GM15510 (cell line): ENCODE data around the gene MAST3.

Source experiments
- POLR2A ChIP-seq: IDR thresholded peaks from 3 replicates; pipeline ENCODE4 v1.6.1; 2011; ENCODE audit warnings: borderline replicate concordance; ENCODE audit not compliant: insufficient read length; ENCODE audit errors: extremely low read depth

The MAST3 gene

DNA sequence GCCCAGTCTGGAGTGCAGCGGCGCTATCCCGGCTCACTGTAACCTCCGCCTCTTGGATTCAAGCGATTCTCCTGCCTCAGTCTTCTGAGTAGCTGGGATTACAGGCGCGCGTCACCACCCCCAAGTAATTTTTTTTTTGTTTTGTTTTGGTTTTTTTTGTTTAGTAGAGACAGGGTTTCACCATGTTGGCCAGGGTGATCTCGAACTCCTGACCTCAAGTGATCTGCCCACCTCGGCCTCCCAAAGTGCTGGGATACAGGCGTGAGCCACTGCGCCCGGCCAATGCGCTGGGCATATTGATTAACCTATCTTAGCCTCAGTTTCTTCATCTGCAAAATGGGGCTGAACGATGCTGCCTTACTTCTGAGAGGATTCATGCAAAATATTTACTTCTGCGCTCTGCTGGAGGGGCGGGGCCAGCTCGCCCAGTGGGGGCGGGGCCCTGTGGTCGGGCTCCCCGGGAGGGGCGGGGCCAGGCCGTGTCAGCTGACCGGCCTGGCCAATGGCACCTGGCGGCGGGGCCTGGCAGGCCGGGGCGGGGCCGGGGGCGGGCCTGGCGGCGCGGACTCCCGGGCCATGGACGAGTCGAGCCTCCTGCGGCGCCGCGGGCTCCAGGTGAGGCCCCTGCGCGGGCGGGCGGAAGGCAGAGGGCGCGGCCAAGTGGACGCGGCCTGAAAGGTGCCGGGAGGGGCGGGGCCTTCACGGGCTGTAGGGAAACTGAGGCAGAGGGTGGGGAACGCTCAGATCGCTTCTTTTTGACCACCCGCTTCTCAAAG lies at the start of gene MAST3:
Gene MAST3 (plus strand): TSS at position 562 of the 776 bp plus-strand sequence. CDS start 15 bp downstream, at position 577.
- TF ChIP-seq POLR2A, result peak; percentile 81

DNA sequence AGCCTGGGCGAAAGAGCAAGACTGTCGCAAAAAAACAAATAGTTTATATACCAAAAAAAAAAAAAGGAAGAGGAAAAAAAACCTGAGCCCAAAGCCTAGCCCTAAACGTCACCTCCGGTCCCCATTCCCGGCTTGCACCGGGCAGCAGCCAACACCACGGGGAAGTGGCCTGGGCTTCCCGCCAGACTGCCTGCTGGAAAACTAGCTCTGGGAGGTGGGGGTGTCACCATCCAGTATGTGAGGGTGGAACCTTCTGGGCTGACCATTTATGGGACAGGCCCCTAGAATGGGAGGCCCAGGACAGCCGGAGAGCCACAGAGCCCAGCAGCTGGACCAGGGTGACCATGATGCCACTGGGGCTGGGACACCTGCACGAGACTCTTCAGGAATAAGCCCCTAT lies 48.2 kb upstream of the MAST3 start:
- no peak for TF ChIP-seq POLR2A

DNA sequence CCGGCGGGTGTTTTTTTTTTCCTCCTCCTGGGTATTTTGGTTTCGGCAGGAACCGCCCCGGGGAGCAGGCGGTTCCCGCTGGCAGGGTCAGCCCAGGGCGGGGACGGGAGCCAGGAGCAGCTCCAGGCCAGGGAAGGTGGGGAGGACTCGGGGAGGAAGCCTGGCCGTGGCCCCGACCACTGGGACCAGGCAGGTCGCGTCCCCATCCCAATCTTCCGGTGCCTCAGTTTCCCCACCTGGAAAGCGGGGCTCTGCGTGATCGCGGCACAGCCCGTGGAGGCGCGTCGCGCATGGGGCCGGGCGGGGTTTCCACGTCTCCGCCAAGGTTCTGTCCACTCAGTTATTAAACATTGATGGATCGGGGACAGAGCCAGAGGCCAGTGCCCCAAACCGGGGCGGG lies 45.7 kb upstream of the MAST3 start:
- TF ChIP-seq POLR2A, result no peak

DNA sequence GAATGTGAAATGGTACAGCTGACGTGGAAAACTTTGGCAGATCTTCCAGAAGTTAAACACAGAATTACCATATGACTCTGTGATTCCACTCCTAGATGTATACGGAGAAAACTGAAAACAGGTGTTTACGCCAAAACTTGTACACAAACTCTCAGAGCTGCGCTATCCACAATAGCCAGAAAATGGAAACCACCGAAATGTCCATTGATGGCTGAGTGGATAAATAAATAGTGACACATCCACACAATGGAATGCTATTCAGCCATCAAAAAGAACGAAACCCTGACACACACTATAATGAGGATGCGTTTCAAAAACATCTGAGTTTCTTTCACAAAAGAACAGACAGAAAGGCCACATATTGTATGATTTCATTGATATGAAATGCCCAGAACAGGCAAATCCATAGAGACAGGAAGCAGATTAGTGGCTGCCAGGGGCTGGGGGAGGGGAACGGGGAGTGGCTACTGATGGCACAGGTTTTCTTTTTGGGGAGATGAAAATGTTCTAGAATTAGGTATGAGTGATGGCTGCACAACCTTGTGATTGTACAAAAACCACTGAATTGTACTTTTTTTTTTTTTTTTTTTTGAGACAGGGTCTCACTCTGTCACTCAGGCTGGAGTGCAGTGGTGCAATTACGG lies 43.9 kb upstream of the MAST3 start:
- TF ChIP-seq POLR2A, result no peak

DNA sequence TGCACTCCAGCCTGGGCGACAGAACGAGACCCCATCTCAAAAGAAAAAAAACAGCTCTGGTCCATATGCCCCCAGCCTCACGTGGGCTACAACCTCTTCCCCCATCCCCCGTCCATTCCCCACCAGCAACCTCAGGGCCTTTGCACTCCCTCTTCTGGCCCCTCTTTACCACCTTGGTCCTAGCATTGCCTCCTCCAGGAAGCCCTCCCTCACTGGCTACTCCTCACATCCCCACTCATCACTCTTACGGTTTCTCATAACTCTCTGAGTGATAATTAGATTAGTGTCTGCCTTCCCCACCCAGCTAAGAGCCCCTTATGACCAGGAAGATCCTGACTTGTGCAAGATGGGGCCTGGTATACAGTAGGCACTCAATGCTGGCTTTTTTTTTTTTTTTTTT lies 41.6 kb upstream of the MAST3 start:
- TF ChIP-seq POLR2A, result no peak

DNA sequence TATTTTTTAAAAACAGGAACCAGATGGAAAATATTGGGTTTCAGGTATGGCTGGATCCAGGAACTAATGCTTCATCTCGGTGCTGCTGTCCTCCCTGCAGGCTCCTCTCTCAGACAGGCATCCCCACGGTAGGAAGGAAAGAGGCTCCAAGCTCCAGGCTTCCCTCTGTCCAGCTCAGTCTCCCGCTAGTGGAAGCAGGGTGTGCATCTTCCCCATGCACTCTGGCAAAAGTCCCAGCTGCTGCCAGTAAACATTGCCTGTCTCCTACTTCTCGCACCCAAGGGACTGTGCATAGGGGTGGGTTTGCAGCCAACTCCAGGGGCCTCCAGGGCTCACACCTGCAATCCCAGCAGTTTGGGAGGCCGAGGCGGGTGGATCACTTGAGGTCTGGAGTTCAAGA lies 40.0 kb upstream of the MAST3 start:
- no peak for TF ChIP-seq POLR2A

DNA sequence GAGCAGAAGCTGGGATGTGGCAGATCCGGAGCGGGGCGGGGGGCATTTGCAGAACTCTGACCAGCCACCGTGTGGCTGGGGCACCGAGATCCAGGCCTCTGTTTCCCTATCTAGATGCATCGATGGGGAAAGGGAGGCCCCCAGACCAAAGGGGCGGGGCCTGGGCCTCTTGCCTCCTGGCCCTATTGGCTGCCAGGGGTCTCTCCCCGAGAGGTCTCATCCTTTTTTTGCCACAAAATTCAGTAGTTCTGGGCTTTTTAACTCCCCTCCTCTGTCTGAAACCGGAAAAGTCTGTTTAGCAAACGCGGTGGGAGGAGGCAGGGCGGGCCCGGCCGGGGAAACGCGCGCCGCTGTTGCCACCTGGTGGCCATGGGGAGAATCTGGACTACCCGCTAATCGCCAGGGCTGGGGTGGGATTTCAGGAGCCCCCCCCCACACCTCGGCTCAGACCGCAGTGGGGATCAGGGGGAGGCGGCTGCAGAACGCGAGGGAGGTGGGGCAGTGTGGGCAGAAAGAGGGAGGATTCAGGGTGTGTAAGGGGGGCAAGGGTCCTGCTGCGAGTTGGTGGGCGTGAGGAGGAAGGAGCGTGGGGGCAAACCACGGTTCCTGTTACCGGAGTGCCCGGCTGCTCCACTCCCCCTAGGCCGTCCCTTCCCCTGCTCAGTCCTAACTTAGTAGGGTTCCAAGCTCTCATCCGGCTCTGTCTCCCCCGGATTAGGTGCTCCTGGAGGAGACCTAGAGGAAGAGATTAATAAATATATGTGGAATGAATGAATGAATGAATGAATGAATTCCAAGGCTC lies 39.2 kb upstream of the MAST3 start:
- TF ChIP-seq POLR2A, result no peak

DNA sequence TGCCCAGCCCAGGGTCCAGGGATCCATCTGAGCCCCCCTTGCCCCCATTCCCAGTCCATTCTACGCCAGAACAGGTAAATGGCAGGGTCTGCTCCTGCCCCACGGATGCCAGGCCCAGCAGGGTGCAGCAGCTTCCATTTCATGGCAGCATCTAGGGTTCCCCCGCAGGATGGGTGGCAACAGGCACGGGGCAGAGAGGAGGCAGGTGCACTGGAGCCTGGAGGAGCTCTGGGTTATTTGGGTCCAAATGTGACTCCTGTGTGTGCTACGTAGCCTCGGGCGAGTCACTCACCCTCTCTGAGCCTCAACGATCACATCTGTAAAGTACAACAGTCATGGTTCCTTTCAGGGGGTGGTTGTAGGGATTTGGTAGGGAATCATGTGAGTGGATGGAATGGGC lies 38.3 kb upstream of the MAST3 start:
- TF ChIP-seq POLR2A, result no peak

DNA sequence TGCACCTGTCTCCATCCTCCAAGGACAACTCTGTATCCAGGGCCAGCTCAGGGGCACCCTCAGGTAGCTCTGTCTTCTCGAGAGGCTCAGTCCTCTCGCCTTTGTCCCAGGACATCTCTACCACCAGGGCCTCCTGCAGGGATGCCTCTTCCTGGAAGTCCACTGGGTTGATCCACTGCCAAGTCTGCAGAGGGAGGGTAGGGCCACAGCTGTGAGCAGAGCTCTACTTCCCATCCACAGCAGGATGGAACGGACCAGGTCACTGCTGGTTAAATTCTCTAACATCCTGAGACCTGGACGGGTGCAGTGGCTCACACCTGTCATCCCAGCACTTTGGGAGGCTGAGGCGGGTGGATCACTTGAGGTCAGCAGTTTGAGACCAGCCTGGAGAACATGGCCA lies 37.7 kb upstream of the MAST3 start:
- no peak for TF ChIP-seq POLR2A

DNA sequence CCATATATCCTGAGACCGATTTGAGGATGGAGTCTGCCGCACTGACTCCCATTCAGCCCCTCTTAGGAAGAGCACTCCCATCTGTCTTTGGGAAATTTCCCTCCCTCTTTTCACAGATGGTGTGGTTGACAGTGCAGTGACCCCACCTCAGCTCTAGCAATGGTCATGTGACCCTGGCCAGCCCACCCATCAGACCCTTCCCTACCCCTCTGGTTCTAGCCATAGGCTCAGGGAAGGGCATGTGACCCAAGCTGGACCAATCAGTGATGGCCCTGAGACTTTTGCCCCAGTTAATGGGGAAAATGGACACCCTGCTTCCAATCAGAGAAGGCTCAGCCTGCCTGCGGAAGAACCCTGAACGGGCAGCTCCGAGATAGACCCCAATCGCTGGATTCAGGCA lies 37.1 kb upstream of the MAST3 start:
- TF ChIP-seq POLR2A, result no peak

DNA sequence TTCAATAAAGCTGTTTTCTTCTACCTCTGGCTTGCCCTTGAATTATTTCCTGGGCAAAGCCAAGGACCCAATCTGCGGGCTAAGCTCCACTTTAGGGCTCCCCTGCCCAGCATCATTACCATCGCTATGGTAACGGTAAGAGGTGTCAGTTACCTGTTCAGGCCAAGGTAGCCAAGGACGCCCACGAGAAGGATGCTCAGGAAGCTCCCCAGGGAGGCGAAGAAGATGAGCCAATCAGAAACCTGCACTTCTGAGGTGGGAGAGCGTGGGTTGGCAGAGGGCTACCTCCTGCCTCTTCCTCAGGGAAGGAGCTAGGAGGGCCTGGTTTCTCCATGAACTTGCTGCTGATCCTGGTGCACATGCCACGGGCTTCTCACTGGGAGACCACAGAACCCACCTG lies 35.5 kb upstream of the MAST3 start:
- TF ChIP-seq POLR2A, result no peak

DNA sequence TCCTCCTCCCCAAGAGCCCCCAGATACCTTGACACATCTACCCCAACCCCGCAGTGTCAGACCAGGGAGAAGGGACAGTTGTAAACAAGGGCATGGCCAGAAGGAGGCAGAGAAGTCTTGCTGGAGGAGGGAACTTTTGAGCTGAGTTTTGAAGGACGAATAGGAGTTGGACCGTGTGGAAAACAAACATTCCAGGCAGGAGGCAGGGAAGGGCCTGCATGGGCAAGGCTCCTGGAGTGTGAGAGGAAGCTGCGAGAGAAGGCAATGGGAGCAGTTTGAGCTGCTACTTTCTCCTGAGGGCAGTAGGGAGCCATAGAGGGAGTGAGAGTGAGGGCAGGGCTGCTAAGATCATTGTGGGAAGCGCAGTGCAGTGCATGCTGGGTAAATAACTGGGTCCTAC lies 34.1 kb upstream of the MAST3 start:
- TF ChIP-seq POLR2A, result no peak

DNA sequence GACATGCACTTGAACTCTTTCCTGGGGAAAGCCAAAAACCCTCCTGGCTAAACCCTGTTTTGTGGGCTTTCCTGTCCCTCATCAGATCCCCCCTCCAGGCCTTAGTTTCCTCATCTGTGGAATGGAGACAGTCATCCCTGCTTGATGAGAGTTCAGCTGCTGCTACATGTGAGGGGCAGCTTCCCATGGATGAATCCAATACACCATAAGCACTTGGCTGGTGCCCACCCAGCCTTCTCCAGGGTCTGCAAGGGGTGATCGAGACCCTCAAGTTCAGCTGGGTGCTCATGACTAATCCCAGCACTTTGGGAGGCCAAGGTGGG lies 32.4 kb upstream of the MAST3 start:
- no peak for TF ChIP-seq POLR2A

DNA sequence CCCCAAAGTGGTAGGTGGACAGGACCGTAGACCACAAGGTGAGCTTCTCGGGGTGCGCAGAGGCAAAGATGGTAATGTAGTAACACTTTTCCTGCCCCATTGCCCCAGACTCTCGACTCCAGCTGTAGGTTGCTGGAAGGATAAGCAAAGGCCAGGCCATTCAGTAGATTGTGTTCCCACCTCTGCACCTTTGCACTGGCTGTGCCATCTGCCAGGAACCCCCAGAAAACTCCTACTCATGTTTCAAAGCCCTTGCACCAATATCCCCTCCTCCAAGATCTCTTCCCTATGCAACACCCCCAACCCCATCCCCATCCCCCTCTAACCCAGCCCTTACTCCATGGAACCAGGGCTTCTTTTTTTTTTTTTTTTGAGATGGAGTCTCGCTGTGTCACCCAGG lies 29.2 kb upstream of the MAST3 start:
- no peak for TF ChIP-seq POLR2A

DNA sequence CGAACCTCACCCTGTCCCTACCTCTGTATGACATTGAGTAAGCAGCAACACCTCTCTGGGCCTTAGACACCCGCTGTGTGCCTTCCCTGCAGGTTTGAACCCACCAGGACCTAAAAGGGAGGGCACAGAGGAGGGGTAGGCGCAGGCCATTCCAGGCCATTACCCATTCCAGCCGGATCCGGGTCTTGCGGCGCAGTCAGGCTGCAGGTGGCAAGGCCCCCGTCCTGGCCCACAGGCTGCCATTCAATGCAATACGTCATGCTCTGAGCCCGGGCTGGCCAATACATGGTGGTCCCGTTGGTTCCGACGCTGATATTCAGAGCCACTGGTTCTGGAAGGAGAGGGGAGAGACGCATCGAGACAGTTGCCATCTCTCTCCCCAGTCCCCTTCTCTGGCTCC lies 28.2 kb upstream of the MAST3 start:
- TF ChIP-seq POLR2A, result no peak

DNA sequence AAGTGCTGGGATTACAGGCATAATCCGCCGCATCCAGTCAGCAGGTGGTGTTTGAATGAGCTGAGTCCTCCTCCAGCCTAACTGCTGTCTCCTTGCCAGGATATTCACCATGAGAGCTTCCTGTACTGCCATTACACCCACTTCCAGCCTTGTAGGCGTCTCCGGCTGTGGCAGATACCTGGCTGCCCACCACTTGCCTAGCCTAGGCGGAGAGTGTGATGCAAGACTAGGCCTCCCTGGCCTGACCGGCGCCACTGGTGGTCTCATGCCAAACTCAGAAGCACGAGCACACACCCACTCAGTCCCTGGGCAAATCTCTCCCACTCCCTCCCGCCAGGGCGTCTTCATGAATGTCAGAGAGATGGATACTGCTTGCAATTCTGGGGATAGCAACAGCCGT lies 27.4 kb upstream of the MAST3 start:
- no peak for TF ChIP-seq POLR2A

DNA sequence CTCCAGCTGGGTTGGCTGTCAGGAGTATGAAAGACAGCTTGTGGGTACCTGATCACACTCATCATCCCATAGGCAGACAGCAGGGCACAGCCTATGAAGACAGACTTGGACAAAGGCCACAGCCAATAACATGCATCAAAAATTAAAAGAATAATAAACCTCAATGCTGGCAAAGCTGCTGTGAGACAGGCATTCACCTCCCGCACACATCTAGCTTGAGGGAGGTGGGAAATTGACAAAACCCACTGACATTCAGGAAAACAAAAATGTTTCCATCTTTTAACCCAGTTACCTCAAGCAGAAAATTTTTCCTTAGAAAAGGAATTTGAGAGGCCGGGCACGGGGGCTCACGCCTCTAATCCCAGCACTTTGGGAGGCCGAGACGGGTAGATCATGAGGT lies 25.2 kb upstream of the MAST3 start:
- no peak for TF ChIP-seq POLR2A

DNA sequence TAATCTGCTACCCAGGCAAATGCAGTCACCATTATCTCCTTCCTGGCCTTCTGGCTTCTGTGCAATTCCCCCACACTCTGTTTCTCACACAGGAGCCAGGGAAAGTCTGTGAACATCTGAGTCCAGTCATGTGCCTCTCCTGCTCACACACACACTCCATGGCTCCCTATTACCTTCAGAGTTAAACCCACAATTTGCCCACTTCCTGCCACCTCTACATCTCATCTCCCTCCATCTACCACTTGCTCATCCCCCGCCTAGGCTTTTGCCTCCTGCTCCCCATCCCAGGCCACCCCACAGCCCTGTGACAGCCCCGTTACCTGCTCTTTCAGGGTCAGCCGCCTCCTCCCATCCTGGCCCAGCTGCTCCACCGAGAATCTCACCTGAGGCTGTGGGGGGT lies 24.4 kb upstream of the MAST3 start:
- no peak for TF ChIP-seq POLR2A
